GM12878 (cell line): Measurements from ENCODE around the gene C17orf107. TPM values are rescaled to one million over a fixed set of nuclear protein-coding genes. Genes with fewer than 3 reads are reported as not detected.

ENCODE experiments used
- BACH1 ChIP-seq: fragments of 450-650 bp; IDR thresholded peaks from 2 replicates; pipeline ENCODE4 v1.6.1; 2017; ENCODE audit warnings: mild to moderate bottlenecking, borderline replicate concordance
- BCL3 ChIP-seq: IDR thresholded peaks from 2 replicates; pipeline ENCODE4 v1.6.1; 2011; ENCODE audit warnings: borderline replicate concordance, low read depth, mild to moderate bottlenecking, moderate library complexity, low read length; ENCODE audit not compliant: insufficient read depth, poor library complexity, severe bottlenecking
- E4F1 ChIP-seq: fragments of 450-650 bp; IDR thresholded peaks from 2 replicates; pipeline ENCODE4 v1.6.1; 2018; ENCODE audit warnings: borderline replicate concordance, mild to moderate bottlenecking; ENCODE audit not compliant: partially characterized antibody
- EGR1 ChIP-seq, 2 experiments: IDR thresholded peaks; 1 replicate in 1 of 2; 2 replicates in 1 of 2; pipeline ENCODE4 v1.6.1; 2011 to 2012; ENCODE audit warnings: low read depth in 2 of 2, low read length in 2 of 2, borderline replicate concordance in 1 of 2, mild to moderate bottlenecking in 1 of 2, moderate library complexity in 1 of 2
- POLR2AphosphoS2 ChIP-seq: IDR thresholded peaks from 2 replicates; pipeline ENCODE4 v1.6.1; 2011; ENCODE audit warnings: low read depth, mild to moderate bottlenecking, low read length, improper control_type of control experiment, moderate library complexity
- RAD21 ChIP-seq: IDR thresholded peaks from 2 replicates; pipeline ENCODE4 v1.6.1; 2011; ENCODE audit warnings: mild to moderate bottlenecking, low read depth, low read length, moderate library complexity; ENCODE audit not compliant: insufficient read depth
- SRF ChIP-seq, 2 experiments: IDR thresholded peaks; 2 replicates each; pipeline ENCODE4 v1.6.1; 2011; ENCODE audit warnings: low read depth in 2 of 2, low read length in 2 of 2, mild to moderate bottlenecking in 1 of 2, moderate library complexity in 1 of 2
- ZBTB33 ChIP-seq: fragments of 450-650 bp; IDR thresholded peaks from 2 replicates; pipeline ENCODE4 v1.6.1; 2017; ENCODE audit warnings: mild to moderate bottlenecking
- polyA plus RNA-seq, 11 experiments: library from polyadenylated mRNA; depleted of rRNA in 4 of 11; unstranded in 6 of 11; stranded (reverse) in 5 of 11; fragments of >200 nt; fragmentation: Nextera tagmentation in 4 of 11; fragmentation: Illumina TruSeq in 1 of 11; extraction: Ambion mirVana in 4 of 11; extraction: Trizol in 1 of 11; gene quantifications; 1 replicate in 1 of 11; 2 replicates in 10 of 11; pipeline versions ENCODE4 v1.2.1 to v1.2.3, GENCODE V29; 2011 to 2016; ENCODE audit warnings: inconsistent platforms in 2 of 11, missing spikeins in 2 of 11, low read depth in 1 of 11
- total RNA-seq, 4 experiments: library from RNA; depleted of rRNA in 3 of 4; stranded (reverse); fragments of >200 nt in 3 of 4; fragmentation: Illumina TruSeq in 1 of 4; extraction: Trizol in 1 of 4; gene quantifications; 2 replicates each; pipeline versions ENCODE4 v1.2.1 to v1.2.3, GENCODE V29; 2013 to 2021
- TF ChIP-seq, protein P1 (sequence below): fragments of 450-650 bp; IDR thresholded peaks from 2 replicates; pipeline ENCODE4 v1.6.1; 2018; ENCODE audit warnings: mild to moderate bottlenecking, low read depth, moderate library complexity; ENCODE audit not compliant: partially characterized antibody

Gene C17orf107
- total and polyA plus RNA-seq, 10 of the 15 experiments (the other 5 are each of a cell fraction or from before 2014, with no cell fraction given) = 0.05 to 0.46 (median 0.11) TPM; not detected in 3

DNA sequence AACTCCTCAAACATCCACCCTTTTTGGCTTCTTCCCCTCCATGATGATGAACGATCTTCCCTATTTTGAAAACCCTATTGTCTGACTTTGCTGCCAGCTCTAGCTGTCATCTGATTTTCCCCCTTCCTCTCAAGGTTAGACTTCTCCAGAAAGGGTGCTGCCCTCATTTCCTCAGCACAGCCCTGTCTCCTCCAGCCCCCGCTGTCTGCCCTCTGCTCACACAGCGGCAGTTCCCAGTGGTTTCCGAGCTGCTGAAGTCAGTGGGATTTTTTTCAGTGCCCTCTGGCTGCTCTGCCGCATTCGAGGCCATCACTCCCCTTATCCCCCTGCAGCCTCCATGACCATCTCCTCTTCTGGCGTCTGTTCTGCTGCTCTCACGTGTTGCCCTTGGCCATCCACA is 26.6 kb upstream of the C17orf107 start (continued):
- TF ChIP-seq, protein P1, sequence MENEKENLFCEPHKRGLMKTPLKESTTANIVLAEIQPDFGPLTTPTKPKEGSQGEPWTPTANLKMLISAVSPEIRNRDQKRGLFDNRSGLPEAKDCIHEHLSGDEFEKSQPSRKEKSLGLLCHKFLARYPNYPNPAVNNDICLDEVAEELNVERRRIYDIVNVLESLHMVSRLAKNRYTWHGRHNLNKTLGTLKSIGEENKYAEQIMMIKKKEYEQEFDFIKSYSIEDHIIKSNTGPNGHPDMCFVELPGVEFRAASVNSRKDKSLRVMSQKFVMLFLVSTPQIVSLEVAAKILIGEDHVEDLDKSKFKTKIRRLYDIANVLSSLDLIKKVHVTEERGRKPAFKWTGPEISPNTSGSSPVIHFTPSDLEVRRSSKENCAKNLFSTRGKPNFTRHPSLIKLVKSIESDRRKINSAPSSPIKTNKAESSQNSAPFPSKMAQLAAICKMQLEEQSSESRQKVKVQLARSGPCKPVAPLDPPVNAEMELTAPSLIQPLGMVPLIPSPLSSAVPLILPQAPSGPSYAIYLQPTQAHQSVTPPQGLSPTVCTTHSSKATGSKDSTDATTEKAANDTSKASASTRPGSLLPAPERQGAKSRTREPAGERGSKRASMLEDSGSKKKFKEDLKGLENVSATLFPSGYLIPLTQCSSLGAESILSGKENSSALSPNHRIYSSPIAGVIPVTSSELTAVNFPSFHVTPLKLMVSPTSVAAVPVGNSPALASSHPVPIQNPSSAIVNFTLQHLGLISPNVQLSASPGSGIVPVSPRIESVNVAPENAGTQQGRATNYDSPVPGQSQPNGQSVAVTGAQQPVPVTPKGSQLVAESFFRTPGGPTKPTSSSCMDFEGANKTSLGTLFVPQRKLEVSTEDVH = no peak
- TF ChIP-seq E4F1 = no peak
- TF ChIP-seq EGR1 (IDR thresholded peaks at IDR 0.05; ENCODE audit: borderline replicate concordance in 1 of 2, low read depth in 2 of 2, low read length in 2 of 2) = no peak
- TF ChIP-seq ZBTB33 = no peak
- TF ChIP-seq RAD21 = no peak
- TF ChIP-seq BCL3 = no peak
- TF ChIP-seq SRF (IDR thresholded peaks at IDR 0.05; ENCODE audit: low read depth in 2 of 2, low read length in 2 of 2) = no peak
- no peak for TF ChIP-seq POLR2AphosphoS2
- TF ChIP-seq BACH1 = no peak
- TF ChIP-seq, all 136 proteins: peak for 0
